ENCODE measurements around the gene NOC2L. TPM values are rescaled to one million over a fixed set of nuclear protein-coding genes. Genes with fewer than 3 reads are reported as not detected.

The NOC2L gene
- total and polyA plus RNA-seq, 2 donors from 2014 or later: 42.4 to 65.5 TPM

DNA sequence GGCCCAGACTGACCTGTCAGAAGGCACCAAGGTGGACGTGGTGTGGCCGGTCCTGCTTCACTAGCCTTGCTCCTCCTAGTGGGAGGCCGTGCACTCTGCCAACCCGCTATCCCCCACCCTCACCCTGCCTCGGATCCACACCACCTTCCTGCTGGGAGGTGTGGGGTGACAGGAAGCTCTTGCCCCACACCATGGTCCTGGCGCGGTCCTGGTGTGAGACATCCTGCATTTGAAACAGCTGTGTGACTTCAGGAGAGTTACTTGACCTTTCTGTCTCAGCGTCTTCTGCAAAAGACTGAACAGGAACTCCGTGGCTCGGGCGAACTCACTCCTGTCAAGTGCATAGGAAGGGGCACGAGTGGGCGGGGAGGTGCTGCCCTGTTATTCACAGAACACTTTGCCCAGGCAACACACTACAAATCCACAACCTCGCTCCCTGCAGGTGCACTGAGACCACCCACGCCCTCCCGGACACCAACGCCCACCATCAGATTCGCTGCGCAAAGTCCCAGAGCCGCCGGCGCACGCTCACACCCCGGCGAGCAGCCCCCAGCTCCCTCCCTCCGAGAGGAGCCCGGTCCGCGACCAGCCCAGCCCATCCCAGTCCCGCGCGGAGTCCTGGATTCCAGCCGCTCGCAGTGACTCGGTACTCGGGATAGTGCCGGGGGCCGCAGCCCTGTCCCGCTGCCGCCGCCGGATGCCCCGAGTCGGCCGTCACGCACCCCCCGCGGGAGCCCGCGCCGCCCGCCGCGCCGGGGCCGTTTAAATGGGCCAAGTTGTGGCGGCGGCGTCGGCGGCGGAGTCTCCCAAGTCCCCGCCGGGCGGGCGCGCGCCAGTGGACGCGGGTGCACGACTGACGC lies 35.7 kb downstream of the NOC2L start, which contains the start of gene SAMD11:
SAMD11 (plus strand) TSS at position 793 of the 860 bp plus-strand sequence. CDS start 509 bp downstream, outside the sequence.
- TF ChIP-seq, protein P1, sequence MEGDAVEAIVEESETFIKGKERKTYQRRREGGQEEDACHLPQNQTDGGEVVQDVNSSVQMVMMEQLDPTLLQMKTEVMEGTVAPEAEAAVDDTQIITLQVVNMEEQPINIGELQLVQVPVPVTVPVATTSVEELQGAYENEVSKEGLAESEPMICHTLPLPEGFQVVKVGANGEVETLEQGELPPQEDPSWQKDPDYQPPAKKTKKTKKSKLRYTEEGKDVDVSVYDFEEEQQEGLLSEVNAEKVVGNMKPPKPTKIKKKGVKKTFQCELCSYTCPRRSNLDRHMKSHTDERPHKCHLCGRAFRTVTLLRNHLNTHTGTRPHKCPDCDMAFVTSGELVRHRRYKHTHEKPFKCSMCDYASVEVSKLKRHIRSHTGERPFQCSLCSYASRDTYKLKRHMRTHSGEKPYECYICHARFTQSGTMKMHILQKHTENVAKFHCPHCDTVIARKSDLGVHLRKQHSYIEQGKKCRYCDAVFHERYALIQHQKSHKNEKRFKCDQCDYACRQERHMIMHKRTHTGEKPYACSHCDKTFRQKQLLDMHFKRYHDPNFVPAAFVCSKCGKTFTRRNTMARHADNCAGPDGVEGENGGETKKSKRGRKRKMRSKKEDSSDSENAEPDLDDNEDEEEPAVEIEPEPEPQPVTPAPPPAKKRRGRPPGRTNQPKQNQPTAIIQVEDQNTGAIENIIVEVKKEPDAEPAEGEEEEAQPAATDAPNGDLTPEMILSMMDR (IDR thresholded peaks at IDR 0.05; ENCODE audit: borderline replicate concordance, extremely low read depth, insufficient read depth): peak; percentile 17
- H3K9me3 ChIP-seq (ENCODE audit: control insufficient read depth in 2 of 3, insufficient read depth in 1 of 3, low read length in 3 of 3): no peaks in the 10 kb centered on the region
- no peaks in the 10 kb centered on the region for H3K36me3 ChIP-seq (ENCODE audit: control insufficient read depth in 2 of 3, insufficient read depth in 3 of 3, low read length in 3 of 3)
- FAIRE-seq: no peak
- DNase-seq: peak; percentile 91 to 96 (median 92)
- intact Hi-C loops (cut with DNase I): no loop called here
- H3K4me1 ChIP-seq (ENCODE audit: control insufficient read depth in 2 of 3, insufficient read depth in 2 of 3, low read depth in 1 of 3, low read length in 3 of 3): peaks cover 3 to 47% (median 4%) of the 10 kb centered on the region in 3 donors
- H3K4me3 ChIP-seq (ENCODE audit: low read length in 3 of 3): peak within 1 kb of the TSS; percentile 14 to 61 (median 59)
- H3K9ac ChIP-seq (ENCODE audit: low read length in 3 of 3): peak within 1 kb of the TSS in 1 of 3 donors; percentile 27
- H3K27me3 ChIP-seq (ENCODE audit: control insufficient read depth, insufficient read depth, low read length): no peaks in the 10 kb centered on the region
- H3K27ac ChIP-seq (ENCODE audit: low read depth in 2 of 2, low read length in 2 of 2): no peak within 1 kb of the TSS

DNA sequence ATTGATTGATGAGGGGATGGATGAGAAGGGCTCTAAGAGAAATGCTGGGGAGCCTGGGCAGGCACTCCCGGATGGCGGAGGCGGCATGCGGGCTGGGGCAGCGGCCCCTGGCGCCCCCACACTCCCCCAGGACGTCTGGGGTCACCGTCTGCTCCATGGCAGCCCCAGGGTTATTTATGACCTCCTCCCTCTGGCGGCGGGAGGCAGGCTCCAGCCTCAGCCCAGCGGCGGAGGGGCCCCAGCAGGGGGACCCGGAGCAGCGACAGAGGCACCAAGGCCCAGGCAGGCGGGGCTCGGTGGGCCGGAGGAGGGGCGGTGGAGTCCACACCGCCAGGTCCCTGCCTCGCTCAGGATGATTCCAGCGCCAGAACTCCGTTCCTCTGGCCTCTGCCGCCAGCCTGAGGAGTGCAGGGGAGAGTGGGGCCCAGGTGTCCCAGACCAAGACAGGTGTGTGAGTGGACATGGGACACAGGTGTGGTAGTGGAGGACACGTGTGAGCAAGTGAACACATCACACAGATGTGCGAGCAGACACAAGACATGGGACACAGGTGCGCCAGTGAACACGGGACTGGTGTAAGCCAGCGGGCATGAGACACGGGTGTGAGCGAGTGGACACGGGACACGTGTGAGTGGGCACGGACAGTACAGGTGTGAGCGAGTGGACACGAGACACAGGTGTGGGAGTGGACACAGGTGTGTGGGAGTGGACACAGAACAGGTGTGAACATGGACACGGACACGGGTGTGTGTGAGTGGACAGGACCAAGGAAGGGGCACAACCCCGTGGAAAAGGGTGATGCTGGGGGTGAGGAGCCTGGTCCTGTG lies 37.8 kb downstream of the NOC2L start:
- no peaks in the 10 kb centered on the region for H3K27me3 ChIP-seq (ENCODE audit: control insufficient read depth, insufficient read depth, low read length)
- no peaks in the 10 kb centered on the region for H3K36me3 ChIP-seq (ENCODE audit: control insufficient read depth in 2 of 3, insufficient read depth in 3 of 3, low read length in 3 of 3)
- TF ChIP-seq, protein P1 (IDR thresholded peaks at IDR 0.05; ENCODE audit: borderline replicate concordance, extremely low read depth, insufficient read depth): peak; percentile 58
- intact Hi-C loops (cut with DNase I): no loop called here
- no peaks in the 10 kb centered on the region for H3K9me3 ChIP-seq (ENCODE audit: control insufficient read depth in 2 of 3, insufficient read depth in 1 of 3, low read length in 3 of 3)
- no peak overlapping the region for H3K27ac ChIP-seq (ENCODE audit: low read depth in 2 of 2, low read length in 2 of 2)
- DNase-seq (peak; percentile 88 to 96 (median 95)), FAIRE-seq (no peak)
- H3K4me3 ChIP-seq (ENCODE audit: low read length in 3 of 3): peak overlapping the region in 1 of 3 donors; percentile 33
- peaks cover 3 to 52% (median 8%) of the 10 kb centered on the region in 3 donors for H3K4me1 ChIP-seq (ENCODE audit: control insufficient read depth in 2 of 3, insufficient read depth in 2 of 3, low read depth in 1 of 3, low read length in 3 of 3)
- H3K9ac ChIP-seq (ENCODE audit: low read length in 3 of 3): peak overlapping the region in 1 of 3 donors; percentile 10

DNA sequence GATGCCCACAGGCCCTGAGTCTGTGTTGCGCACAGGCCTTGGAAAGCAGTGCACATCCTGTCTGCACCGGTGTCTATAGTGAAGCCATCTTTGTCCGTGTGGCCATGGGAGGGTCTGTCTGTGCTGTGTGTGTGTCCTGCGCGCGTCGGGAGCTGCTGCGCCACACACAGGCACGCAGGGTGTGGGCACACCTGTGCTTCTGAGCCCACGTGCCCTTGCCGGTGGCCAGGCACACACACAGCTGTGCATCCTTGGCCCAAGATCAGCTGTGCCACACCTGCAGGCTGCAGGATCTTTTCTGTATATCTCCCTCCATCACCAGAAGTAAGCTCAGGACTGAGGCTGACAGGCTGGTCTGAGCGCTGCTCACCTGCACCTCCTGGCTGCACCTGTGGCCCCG lies 38.5 kb downstream of the NOC2L start:
- DNase-seq (no peak), FAIRE-seq (no peak)
- Histone ChIP-seq H3K9me3 (ENCODE audit: control insufficient read depth in 2 of 3, insufficient read depth in 1 of 3, low read length in 3 of 3) (no peaks in the 10 kb centered on the region), H3K27me3 (ENCODE audit: control insufficient read depth, insufficient read depth, low read length) (no peaks in the 10 kb centered on the region), H3K4me1 (ENCODE audit: control insufficient read depth in 2 of 3, insufficient read depth in 2 of 3, low read depth in 1 of 3, low read length in 3 of 3) (peaks cover 3 to 52% (median 8%) of the 10 kb centered on the region in 3 donors), H3K27ac (ENCODE audit: low read depth in 2 of 2, low read length in 2 of 2) (no peak overlapping the region), H3K9ac (ENCODE audit: low read length in 3 of 3) (no peak overlapping the region), H3K4me3 (ENCODE audit: low read length in 3 of 3) (no peak overlapping the region), H3K36me3 (ENCODE audit: control insufficient read depth in 2 of 3, insufficient read depth in 3 of 3, low read length in 3 of 3) (no peaks in the 10 kb centered on the region)
- TF ChIP-seq, protein P1 (IDR thresholded peaks at IDR 0.05; ENCODE audit: borderline replicate concordance, extremely low read depth, insufficient read depth): no peak
- intact Hi-C loops (cut with DNase I): no loop called here
